ENCODE data around the gene SAMM50. TPM values are rescaled to one million over a fixed set of nuclear protein-coding genes. Genes with fewer than 3 reads are reported as not detected.
"Not testable (repeated sequence)": the region's sequence is repeated elsewhere in the genome, so short reads cannot be mapped to it uniquely, and the experiment has no call there.

Gene SAMM50
- total RNA-seq, 1 donor from 2014 or later = 28.0 TPM

DNA sequence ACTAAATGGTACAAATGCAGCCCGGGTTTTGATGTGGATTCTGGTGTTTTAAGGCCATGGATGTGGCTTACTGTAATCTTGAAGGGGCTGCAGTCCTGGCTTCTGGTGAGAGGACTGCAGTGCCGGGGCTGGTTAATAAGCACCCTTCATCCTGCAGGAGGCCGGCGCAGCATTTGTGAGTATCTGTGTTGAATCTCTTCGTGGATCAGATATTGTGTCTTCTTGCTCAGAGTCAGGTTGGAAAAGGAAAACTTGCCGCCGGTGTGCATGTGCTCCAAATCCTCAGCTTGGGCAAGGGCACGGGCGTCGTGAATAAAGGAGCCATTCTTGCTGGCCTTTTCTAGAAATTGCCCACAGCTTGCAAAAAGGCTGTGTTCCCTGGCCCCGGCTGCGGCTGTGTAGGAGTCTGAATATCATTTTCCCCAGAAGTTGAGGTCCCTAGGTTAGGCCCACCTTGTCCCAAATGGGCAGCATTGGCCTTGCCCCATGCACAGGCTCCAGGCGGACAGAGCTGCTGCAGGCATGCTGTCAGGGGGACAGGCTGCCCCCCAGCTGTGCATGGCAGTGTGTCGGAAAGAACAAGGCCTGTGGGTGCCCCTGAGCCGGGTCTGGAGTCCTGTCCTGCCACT is 39.9 kb downstream of the SAMM50 start:
- intact Hi-C loops (cut with DNase I) = loop anchor here (5.0 kb wide), 1 partner anchor 82 kb away; no protein-coding TSS in a partner anchor
- DNase-seq (ENCODE audit: low spot score) = no peak
- ATAC-seq = no peak

DNA sequence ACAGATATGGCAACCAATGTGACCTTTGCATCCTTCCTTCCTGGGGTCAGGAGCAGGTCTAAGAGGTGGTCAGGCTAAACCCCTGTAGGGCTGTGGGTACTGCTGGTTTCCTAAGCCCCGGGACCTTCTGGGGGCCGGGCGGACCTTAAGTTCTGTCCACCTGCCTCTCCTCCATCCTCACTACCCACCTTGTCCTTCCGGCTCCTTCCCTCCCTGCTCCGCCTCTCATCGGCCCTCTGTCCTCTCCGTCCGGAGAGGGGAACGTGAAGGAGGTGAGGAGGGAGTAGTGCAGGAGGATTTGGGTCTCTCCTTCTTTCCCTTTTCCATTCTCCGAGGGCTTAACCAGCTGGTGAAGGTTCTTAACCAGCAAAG is 40.5 kb downstream of the SAMM50 start:
- intact Hi-C loops (cut with DNase I) = loop anchor here (5.0 kb wide), 1 partner anchor 82 kb away; no protein-coding TSS in a partner anchor
- peak; percentile 23 for ATAC-seq
- DNase-seq (ENCODE audit: low spot score) = no peak

DNA sequence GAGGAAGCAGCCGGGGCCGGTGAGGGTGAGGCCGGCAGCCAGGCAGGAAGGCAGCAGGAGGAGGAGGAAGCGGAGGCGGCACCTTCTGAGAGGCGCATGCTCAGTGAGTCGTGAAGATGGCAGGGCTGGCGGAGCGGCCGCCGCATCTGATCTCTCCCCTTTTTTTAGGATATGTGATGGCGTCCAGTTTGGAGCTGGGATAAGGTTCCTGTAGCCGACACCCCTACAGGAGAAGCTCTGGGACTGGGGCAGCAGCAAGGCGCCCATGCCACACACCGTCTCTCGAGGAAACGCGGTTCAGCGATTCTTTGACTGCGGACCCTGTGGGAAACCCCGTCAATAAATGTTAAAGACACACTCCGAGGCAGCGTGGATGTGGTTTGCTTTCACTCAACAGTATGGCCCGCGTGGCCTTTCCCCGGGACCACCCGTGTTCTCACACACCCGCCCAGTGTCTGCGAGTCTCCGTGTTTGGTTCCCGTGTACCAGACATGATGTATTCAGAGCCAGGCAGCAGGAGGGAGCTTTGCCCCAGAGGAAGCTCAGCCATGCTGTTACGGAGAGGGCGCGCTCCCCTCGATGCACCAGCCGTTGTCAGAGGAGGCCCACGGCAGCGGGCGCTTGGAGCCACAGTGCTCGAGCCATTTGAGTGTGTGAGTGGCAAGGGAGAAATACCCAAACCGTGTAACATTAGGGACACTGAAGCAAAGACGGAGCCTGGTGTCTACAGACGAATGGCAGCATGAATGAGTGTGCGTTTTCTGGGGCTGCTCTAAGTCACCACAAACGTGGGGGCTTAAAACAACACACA is 41.1 kb downstream of the SAMM50 start:
- ATAC-seq (peak; percentile 45), DNase-seq (ENCODE audit: low spot score) (peak; percentile 76)
- intact Hi-C loops (cut with DNase I) = loop anchor here (5.0 kb wide), 1 partner anchor 81 kb away; no protein-coding TSS in a partner anchor

DNA sequence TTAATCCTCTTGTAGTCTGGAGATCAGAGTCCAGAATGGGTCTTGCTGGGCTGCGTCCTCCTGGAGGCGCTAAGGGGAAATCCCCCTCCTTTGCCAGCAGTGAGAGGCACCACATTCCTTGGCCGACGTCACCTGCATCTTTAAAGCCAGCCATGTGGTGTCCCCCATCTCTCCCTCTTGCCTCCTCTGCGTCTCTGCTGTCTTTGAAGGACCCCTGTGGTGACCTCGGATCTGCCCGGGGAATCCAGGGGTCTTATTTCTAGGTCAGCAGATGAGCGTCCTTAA is 41.7 kb downstream of the SAMM50 start:
- intact Hi-C loops (cut with DNase I) = loop anchor here (5.0 kb wide), 1 partner anchor 80 kb away; no protein-coding TSS in a partner anchor
- DNase-seq (ENCODE audit: low spot score) (no peak), ATAC-seq (no peak)

DNA sequence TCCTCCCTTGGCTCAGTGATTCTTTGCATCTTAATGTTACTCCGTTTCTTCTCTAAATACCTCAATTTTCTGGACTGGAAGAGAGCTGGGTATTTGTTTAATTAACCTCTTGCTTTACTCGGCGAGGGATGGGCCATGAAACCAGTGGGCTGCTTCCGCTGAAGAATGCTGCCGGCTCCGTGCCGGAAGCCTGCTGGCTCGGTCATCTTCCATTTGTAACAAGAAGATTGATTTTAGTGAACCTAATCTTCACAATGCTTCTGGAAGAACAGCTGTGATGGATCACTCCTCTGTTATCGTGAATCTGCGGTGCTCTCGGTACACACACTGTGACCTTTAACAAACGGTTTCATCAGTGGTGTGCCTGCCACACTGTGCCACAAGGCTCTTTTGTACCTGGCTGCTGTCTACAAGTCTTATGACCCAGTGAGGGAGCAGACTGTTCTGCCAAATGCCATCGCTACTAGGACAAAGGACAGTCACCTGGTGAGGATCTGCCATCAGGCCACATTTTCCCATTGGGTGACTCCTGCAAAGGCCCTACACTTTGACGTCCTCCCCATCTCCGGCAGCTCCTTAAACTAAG is 43.5 kb downstream of the SAMM50 start:
- intact Hi-C loops (cut with DNase I) = loop anchor here (5.0 kb wide), 1 partner anchor 79 kb away; no protein-coding TSS in a partner anchor
- ATAC-seq = no peak
- DNase-seq (ENCODE audit: low spot score) = peak; percentile 23

DNA sequence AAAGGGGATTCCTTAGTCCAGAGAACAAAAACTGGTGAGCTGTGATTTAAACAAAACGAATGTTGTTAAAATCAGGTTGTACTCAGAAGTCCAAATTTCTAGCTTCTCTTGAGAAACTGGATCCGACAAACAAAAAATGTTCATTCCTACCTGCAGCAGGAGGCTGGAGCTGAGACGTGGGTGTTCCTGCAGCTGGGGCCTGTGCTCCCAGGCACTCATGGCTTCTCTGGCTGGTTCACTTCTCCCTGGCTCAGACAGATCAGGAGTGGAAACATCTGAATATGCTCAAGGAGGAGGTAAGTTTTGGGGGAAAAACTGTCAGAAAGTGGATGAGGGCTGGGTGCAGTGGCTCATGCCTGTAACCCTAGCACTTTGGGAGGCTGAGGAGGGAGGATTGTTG is 44.1 kb downstream of the SAMM50 start:
- intact Hi-C loops (cut with DNase I) = loop anchor here (5.0 kb wide), 1 partner anchor 78 kb away; no protein-coding TSS in a partner anchor
- ATAC-seq = no peak
- peak; percentile 9 for DNase-seq (ENCODE audit: low spot score)

DNA sequence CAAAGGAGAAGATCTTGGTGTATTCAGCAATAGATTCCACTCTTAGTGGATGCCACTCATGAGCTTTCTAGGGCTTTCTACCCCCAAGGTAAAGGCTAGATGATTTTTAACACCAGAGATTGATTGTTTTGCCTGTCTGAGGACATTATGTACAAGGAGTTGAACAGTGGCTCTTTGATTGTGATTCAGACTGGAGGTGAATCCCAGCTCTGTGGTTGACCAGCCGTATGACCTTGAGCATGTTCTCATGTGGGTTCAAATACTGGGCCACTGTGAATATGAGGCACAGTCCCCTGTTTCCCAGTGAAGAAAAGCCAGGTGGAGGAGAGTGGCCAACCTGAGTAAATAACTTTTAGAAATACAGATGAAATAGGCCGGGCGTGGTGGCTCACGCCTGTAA is 44.9 kb downstream of the SAMM50 start:
- peak; percentile 13 for DNase-seq (ENCODE audit: low spot score)
- intact Hi-C loops (cut with DNase I) = no loop called here
- ATAC-seq = no peak

DNA sequence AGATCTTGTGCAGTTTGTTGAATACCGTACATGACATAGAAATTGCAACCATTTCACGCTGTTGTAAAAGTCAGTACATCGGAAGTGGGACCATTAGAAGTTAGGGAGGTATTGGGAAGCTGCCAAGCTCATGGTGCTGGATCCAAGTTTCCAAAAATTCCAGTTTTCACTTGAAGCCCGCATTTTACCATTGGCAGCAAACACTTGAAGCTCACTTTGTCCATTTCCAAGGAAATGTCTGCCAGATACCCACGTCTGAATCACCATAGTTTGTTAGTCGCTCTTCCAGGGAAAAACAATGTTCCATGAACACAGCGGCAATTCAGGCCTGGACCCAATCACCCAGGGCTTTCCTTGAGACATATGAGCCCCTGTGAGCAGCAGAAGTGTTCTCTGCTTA is 46.3 kb downstream of the SAMM50 start:
- intact Hi-C loops (cut with DNase I) = no loop called here
- peak; percentile 22 for DNase-seq (ENCODE audit: low spot score)
- ATAC-seq = no peak

DNA sequence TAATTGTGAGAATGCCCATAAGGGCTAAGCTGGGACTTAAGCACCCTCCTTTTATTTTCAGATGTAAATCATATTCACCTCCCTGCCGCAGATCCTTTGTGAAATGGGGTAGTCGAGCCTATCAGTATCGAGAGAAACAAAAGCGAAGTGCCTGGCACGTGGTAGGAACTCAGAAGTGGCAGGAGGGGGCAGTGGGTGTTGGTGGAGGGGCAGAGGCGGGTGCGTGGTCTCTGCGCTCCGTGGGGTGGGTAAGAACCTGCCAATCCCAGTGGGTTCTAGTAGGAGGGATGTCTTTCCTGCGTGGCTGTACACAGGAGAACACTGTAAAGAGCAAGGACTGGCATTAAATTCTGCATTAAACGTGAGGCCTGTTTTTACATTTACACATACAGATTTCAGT is 47.1 kb downstream of the SAMM50 start:
- ATAC-seq (no peak), DNase-seq (ENCODE audit: low spot score) (peak; percentile 40)
- intact Hi-C loops (cut with DNase I) = no loop called here

DNA sequence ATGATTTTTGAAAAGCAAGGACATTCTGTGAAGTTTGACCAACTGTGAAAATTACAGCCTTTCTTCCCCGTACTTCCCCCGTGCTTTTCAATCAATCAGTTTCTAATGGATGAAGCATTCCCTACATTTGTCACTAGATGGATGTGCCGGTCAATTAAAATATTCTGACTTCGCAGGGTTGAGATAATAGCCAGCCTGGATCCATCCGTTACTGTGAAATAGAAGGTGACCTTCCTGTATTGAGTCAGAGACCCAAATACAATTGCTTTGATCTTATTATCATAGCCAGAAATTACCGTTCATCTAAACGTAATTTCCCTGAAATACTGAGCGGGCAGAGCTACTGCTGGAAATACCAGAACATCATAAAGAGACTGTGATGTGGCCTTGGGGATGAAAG is 47.8 kb downstream of the SAMM50 start:
- no peak for DNase-seq (ENCODE audit: low spot score)
- intact Hi-C loops (cut with DNase I) = no loop called here
- ATAC-seq = no peak

DNA sequence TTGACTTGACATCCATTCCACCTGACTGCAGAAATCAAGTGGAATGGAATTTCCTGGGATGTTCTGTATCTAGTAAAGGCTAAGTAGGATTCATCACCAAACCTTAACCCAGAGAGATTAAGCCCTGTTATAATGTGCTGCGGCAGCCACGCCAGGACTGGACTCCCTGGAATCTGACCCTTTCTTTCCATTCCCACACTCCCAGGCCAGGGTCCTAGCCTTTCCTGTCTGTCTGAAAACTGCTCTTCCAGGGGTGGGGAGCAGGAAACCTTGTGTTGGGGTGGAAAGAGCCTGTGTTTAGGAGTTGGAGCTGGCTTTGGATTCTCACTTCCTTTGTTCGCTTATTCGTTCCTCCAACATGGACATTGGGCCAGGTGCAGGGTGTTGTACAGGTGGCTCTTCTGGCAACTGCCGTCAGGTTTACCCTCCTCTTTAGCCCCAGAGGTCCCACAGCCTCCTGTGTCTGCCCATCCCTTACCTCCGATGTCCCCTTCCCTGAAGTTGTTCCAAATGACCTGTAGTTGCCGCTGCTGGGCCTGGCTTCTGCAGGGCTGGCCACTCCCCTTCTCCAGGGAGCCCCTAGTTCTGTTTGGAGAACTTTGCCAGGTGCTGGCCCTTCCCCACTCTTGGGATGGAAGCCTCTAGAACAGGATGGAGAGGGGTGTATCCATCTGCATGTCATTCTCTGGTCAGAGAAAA is 48.3 kb downstream of the SAMM50 start:
- DNase-seq (ENCODE audit: low spot score) = no peak
- intact Hi-C loops (cut with DNase I) = no loop called here
- ATAC-seq = peak; percentile 22

DNA sequence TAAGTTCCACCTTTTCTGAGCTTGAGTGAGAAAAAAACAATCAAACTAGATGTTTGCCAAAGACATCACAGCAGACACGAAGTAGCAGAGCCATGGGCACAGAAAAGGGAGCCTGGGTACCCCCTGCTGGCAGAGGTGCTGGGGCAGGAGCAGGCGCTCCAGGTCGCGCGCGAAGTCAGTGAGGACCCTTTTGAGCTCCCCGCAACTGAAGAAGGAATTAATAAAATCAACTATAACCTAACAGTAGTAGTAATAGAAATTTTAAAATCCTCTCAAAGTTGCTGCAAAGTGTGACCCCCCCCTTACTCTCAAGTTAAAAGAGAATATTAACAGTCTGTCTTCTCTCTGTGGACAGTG is 48.8 kb downstream of the SAMM50 start:
- no peak for DNase-seq (ENCODE audit: low spot score)
- no peak for ATAC-seq
- intact Hi-C loops (cut with DNase I) = no loop called here

DNA sequence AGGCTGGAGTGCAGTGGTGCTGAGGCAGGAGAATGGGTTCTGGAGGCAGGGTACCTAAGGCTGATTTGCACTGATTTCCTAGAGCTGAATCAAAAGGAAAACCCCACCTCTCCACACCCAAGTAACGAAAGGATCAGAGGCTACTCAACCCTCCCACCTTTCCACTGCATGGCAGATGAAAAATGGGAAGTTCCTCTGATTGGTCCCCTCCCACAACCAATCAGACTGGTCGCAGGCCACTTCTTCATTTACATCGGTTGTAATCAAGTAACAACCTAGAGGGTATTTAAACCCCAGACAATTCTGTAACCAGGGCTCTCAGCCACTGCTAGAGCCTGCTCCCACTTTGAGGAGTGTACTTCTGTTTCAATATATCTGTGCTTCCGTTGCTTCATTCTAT is 50.3 kb downstream of the SAMM50 start:
- no peak for ATAC-seq
- no peak for DNase-seq (ENCODE audit: low spot score)
- intact Hi-C loops (cut with DNase I) = no loop called here

DNA sequence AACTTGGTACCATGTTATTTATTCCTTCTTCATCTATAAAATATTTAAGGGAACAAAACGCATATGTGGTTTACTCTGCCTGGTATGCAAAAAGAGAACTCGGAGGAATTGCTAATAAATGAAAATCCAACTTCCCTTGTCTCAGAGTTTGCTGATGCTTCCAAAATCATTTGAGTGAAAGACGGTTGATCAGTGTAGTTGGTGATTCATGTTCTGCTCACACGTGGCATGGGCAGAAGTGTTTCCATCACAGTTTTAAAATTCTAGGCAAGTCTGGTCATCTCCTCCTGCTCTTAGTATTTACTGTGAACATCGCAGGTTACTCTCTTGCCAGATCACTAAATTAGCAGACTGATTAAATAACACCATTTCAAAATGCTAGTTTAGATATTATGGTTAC is 56.9 kb downstream of the SAMM50 start:
- ATAC-seq (peak; percentile 38), DNase-seq (ENCODE audit: low spot score) (no peak)
- intact Hi-C loops (cut with DNase I) = no loop called here

DNA sequence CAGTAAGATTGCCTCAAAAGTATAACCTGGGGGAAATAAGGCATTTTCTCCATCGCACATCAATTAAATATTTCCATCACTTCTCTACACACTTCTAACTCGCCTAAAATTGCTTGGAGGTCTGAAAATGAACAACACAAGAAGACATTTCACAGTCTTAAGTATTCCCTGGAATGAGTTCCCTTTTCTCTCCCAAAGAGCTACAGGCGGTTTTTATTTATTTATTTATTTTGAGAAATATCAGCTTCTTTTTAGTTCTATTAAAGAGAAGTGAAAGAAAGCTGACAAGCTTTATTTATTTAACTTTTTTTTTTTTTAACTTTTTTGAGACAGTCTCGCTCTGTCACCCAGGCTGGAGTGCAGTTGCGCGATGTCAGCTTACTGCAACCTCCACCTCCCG is 57.3 kb downstream of the SAMM50 start:
- no peak for DNase-seq (ENCODE audit: low spot score)
- peak; percentile 20 for ATAC-seq
- intact Hi-C loops (cut with DNase I) = no loop called here

DNA sequence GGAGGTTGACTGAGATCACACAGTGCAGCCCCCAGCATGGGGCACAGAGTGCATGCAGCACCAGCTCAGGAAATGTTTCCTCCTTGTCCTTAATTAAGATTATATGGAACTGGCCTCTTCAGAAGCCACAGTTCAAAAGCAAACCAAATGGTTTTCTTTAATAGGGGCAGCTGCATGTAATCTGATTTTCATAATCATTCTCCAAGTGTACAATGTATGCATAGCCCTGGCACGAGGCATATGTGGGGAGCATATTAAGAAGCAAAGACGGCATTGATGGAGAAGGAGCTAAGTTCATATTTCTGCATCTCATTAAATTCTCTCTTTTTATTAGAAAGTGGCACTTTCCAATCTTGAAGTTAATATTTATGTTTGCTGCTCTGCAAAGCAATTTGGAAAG is 59.0 kb downstream of the SAMM50 start:
- ATAC-seq (no peak), DNase-seq (ENCODE audit: low spot score) (no peak)
- intact Hi-C loops (cut with DNase I) = no loop called here

DNA sequence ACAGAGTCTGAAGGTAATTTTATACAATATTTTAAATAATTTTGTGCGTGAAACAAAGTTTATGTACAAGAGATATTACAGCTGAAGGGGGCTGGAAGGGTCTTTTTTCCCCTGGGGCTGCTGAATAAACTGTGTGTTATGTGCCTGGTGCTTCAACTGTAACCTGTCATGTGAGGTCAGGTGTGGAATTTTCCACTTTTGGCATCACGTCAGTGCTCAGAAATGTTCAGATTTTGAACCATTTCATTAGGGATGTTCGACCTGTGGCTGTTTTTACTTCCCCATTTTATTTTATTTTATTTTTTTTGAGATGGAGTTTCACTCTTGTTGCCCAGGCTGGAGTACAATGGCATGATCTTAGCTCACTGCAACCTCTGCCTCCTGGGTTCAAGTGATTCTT is 61.3 kb downstream of the SAMM50 start:
- DNase-seq (ENCODE audit: low spot score); ATAC-seq; intact Hi-C loops (cut with DNase I): not testable (repeated sequence)

DNA sequence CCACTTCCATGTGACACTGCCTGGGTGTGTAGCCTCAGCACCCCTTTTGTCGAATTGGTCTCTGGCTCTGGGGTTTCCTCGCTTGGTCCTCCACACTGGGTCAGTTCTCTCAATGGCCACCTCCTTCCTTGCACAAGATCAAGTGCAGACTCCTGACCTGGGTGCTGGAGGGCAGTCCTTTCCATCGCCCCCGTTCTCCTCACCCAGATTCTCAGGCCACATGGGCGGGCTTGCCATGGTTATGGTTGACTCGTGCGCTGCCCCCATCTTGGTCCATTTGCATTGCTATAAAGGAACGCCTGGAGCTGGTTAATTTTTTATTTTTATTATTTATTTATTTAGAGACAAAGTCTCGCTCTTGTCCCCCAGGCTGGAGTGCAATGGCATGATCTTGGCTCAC is 63.4 kb downstream of the SAMM50 start:
- DNase-seq (ENCODE audit: low spot score) = no peak
- no peak for ATAC-seq
- intact Hi-C loops (cut with DNase I) = no loop called here

DNA sequence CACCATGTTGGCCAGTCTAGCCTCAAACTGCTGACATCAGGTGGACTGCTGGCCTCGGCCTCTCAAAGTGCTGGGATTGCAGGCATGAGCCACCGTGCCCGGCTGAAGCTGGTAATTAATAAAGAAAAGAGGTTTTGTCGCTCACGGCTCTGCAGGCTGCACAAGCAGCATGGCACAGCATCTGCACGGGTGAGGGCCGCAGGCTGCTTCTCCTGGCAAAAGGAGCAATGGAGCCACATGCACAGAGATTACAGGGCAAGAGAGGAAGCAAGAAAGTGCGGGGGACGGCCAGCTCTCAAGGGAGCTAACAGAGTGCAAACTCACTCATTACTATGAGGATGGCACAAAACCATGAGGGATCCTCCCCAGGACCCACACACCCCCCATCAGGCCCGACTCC is 64.2 kb downstream of the SAMM50 start:
- ATAC-seq (no peak), DNase-seq (ENCODE audit: low spot score) (no peak)
- intact Hi-C loops (cut with DNase I) = no loop called here

DNA sequence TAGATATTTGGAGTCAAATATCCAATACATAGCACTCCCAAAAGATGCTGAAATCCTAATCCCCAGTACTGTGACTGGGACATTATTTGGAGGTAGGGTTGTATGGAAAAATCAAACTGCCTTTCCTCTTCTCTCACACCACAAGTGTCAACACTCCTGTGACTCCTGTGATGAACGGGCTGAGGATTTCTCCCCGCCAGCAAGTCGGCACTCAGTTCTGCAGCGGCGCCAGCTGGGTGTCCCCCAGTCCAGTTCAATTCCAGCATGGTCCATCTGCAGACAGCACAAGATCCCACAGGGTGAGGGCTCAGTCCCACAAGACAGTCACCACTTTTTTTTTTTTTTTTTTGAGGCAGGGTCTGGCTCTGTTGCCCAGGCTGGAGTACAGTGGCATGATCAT is 64.6 kb downstream of the SAMM50 start:
- intact Hi-C loops (cut with DNase I) = no loop called here
- ATAC-seq = no peak
- no peak for DNase-seq (ENCODE audit: low spot score)
